Ishikawa (cell line): ENCODE results near the gene RNF213.

Source experiments
- CREB1 ChIP-seq: IDR thresholded peaks from 2 replicates; pipeline ENCODE4 v1.6.1; 2012; ENCODE audit warnings: low read depth
- EP300 ChIP-seq: IDR thresholded peaks from 2 replicates; pipeline ENCODE4 v1.6.1; 2012; ENCODE audit warnings: borderline replicate concordance
- RAD21 ChIP-seq: IDR thresholded peaks from 2 replicates; pipeline ENCODE4 v1.6.1; 2012; ENCODE audit warnings: low read depth
- TCF12 ChIP-seq: IDR thresholded peaks from 2 replicates; pipeline ENCODE4 v1.6.1; 2012; ENCODE audit warnings: low read depth
- TF ChIP-seq, protein P1 (sequence below): IDR thresholded peaks from 2 replicates; pipeline ENCODE4 v1.6.1; 2012
- TF ChIP-seq, protein P2 (sequence below): IDR thresholded peaks from 2 replicates; pipeline ENCODE4 v1.6.1; 2012; ENCODE audit warnings: low read depth, mild to moderate bottlenecking

GRCh38 chr17:80262775-80263244 is 2.2 kb downstream of the RNF213 start:
- TF ChIP-seq CREB1 (no peak), EP300 (no peak), TCF12 (no peak), RAD21 (no peak)
- TF ChIP-seq, protein P1, sequence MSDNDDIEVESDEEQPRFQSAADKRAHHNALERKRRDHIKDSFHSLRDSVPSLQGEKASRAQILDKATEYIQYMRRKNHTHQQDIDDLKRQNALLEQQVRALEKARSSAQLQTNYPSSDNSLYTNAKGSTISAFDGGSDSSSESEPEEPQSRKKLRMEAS: no peak
- TF ChIP-seq, protein P2, sequence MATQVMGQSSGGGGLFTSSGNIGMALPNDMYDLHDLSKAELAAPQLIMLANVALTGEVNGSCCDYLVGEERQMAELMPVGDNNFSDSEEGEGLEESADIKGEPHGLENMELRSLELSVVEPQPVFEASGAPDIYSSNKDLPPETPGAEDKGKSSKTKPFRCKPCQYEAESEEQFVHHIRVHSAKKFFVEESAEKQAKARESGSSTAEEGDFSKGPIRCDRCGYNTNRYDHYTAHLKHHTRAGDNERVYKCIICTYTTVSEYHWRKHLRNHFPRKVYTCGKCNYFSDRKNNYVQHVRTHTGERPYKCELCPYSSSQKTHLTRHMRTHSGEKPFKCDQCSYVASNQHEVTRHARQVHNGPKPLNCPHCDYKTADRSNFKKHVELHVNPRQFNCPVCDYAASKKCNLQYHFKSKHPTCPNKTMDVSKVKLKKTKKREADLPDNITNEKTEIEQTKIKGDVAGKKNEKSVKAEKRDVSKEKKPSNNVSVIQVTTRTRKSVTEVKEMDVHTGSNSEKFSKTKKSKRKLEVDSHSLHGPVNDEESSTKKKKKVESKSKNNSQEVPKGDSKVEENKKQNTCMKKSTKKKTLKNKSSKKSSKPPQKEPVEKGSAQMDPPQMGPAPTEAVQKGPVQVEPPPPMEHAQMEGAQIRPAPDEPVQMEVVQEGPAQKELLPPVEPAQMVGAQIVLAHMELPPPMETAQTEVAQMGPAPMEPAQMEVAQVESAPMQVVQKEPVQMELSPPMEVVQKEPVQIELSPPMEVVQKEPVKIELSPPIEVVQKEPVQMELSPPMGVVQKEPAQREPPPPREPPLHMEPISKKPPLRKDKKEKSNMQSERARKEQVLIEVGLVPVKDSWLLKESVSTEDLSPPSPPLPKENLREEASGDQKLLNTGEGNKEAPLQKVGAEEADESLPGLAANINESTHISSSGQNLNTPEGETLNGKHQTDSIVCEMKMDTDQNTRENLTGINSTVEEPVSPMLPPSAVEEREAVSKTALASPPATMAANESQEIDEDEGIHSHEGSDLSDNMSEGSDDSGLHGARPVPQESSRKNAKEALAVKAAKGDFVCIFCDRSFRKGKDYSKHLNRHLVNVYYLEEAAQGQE: no peak
